Subcutaneous abdominal adipose tissue (tissue), 5 donors: ENCODE results near the gene GBE1.
A peak's percentile ranks its signal among the peaks of the same experiment; 100 is the strongest.
"Not testable (repeated sequence)": the region's sequence is repeated elsewhere in the genome, so short reads cannot be mapped to it uniquely, and the experiment has no call there.

ENCODE experiments used
- H3K27ac ChIP-seq: one replicate; pipeline ENCODE4 v1.7.0; 2013; ENCODE audit warnings: low read depth, mild to moderate bottlenecking, inconsistent platforms, low read length, moderate library complexity
- H3K27me3 ChIP-seq, 5 donors: one replicate each; pipeline ENCODE4 v1.7.0; 2013; ENCODE audit warnings: low read length in 5 of 5, inconsistent platforms in 1 of 5; ENCODE audit not compliant: control insufficient read depth in 5 of 5, insufficient read depth in 4 of 5
- H3K36me3 ChIP-seq, 5 donors: one replicate each; pipeline ENCODE4 v1.7.0; 2013; ENCODE audit warnings: low read length in 5 of 5; ENCODE audit not compliant: control insufficient read depth in 5 of 5, insufficient read depth in 5 of 5
- H3K4me1 ChIP-seq, 5 donors: one replicate each; pipeline ENCODE4 v1.7.0; 2013; ENCODE audit warnings: low read length in 5 of 5, mild to moderate bottlenecking in 3 of 5, moderate library complexity in 1 of 5; ENCODE audit not compliant: control insufficient read depth in 5 of 5, insufficient read depth in 5 of 5
- H3K4me3 ChIP-seq, 5 donors: one replicate each; pipeline ENCODE4 v1.7.0; 2013; ENCODE audit warnings: low read length in 5 of 5, low read depth in 1 of 5
- H3K9ac ChIP-seq, 5 donors: one replicate each; pipeline ENCODE4 v1.7.0; 2013; ENCODE audit warnings: low read length in 5 of 5, mild to moderate bottlenecking in 4 of 5, moderate library complexity in 3 of 5
- H3K9me3 ChIP-seq, 5 donors: one replicate each; pipeline ENCODE4 v1.7.0; 2013; ENCODE audit warnings: low read length in 5 of 5; ENCODE audit not compliant: control insufficient read depth in 5 of 5
- donor health status: healthy.
- donor health status: healthy.
- donor health status: healthy.
- donor health status: healthy.
- donor health status: healthy.

GBE1 gene

GRCh38 chr3:81758771-81759170, 2.7 kb downstream of the GBE1 start:
- Histone ChIP-seq H3K27ac (peak overlapping the region; percentile 97), H3K4me3 (peak overlapping the region in 4 of 5 donors; percentile 18 to 86 (median 68))
- not testable (repeated sequence) for H3K27me3 ChIP-seq

GRCh38 chr3:81758275-81758674, 3.2 kb downstream of the GBE1 start:
- Histone ChIP-seq H3K27ac (peak overlapping the region; percentile 97), H3K4me3 (peak overlapping the region in 3 of 5 donors; percentile 18 to 53 (median 23)), H3K9me3 (no peaks in the 10 kb centered on the region), H3K36me3 (peaks cover 0 to 9% (median 4%) of the 10 kb centered on the region in 5 donors), H3K4me1 (peaks cover 4 to 56% (median 55%) of the 10 kb centered on the region in 5 donors), H3K9ac (peak overlapping the region in 3 of 5 donors; percentile 40 to 50 (median 41)), H3K27me3 (no peaks in the 10 kb centered on the region)

More at GRCh38 chr3:81758771-81759170, 2.7 kb downstream of the GBE1 start:
- not testable (repeated sequence) for H3K36me3 ChIP-seq, H3K9me3 ChIP-seq
- peak overlapping the region in 2 of 5 donors; percentile 40 to 98 for H3K9ac ChIP-seq
- peaks cover 4 to 51% (median 50%) of the 10 kb centered on the region in 5 donors for H3K4me1 ChIP-seq

- Histone ChIP-seq H3K27me3 (no peaks in the 10 kb centered on the region), H3K4me1 (peaks cover 1 to 43% (median 35%) of the 10 kb centered on the region in 5 donors), H3K9ac (peak overlapping the region in 1 of 5 donors; percentile 26), H3K9me3 (no peaks in the 10 kb centered on the region), H3K36me3 (peaks cover 2 to 26% (median 21%) of the 10 kb centered on the region in 5 donors), H3K4me3 (peak overlapping the region in 1 of 5 donors; percentile 0), H3K27ac (peak overlapping the region; percentile 50)
These were observed 7.9 kb downstream of the GBE1 start for GRCh38 chr3:81753416-81754027.

GRCh38 chr3:81752604-81753003, 8.8 kb downstream of the GBE1 start:
- peak overlapping the region; percentile 50 for H3K27ac ChIP-seq
- H3K4me1 ChIP-seq: peaks cover 0 to 35% (median 27%) of the 10 kb centered on the region in 5 donors
- H3K4me3 ChIP-seq: no peak overlapping the region
- no peaks in the 10 kb centered on the region for H3K9me3 ChIP-seq
- H3K36me3 ChIP-seq: peaks cover 2 to 26% (median 21%) of the 10 kb centered on the region in 5 donors
- no peak overlapping the region for H3K9ac ChIP-seq
- no peaks in the 10 kb centered on the region for H3K27me3 ChIP-seq

- Histone ChIP-seq H3K27me3 (no peaks in the 10 kb centered on the region), H3K4me3 (no peak overlapping the region), H3K9me3 (no peaks in the 10 kb centered on the region), H3K9ac (no peak overlapping the region), H3K27ac (no peak overlapping the region), H3K36me3 (peaks cover 2 to 23% (median 12%) of the 10 kb centered on the region in 5 donors), H3K4me1 (peaks cover under 1 to 37% (median 27%) of the 10 kb centered on the region in 5 donors)
These were observed 12.2 kb downstream of the GBE1 start for GRCh38 chr3:81749265-81749664.

GRCh38 chr3:81747280-81747679, 14.2 kb downstream of the GBE1 start:
- H3K9me3 ChIP-seq, H3K27me3 ChIP-seq, H3K4me3 ChIP-seq, H3K9ac ChIP-seq: not testable (repeated sequence)
- Histone ChIP-seq H3K27ac (peak overlapping the region; percentile 68), H3K4me1 (peaks cover 5 to 45% (median 33%) of the 10 kb centered on the region in 5 donors), H3K36me3 (peaks cover 2 to 13% (median 9%) of the 10 kb centered on the region in 5 donors)

DNA sequence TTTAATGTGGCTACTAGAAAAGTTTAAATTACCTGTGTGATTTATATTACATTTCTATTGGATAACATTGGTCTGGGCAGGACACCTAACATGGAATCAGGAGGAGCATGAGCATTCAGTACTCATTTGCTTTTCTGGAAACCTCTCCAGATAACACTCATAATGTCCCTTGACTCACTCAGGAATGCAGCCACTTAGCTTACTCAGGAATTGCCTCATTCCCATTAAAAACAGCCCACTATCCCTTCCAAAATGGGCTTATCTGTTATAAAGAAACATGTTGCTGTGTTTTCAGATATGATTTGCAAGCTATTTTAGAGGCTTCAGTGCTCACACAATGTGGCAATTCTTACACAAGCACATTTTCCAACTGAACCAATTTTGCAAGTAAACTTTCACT, 17.1 kb downstream of the GBE1 start:
- Histone ChIP-seq H3K9me3 (no peaks in the 10 kb centered on the region), H3K4me1 (peaks cover 5 to 44% (median 41%) of the 10 kb centered on the region in 5 donors), H3K36me3 (peaks cover 0 to 1% (median 0%) of the 10 kb centered on the region in 5 donors), H3K4me3 (no peak overlapping the region), H3K27ac (peak overlapping the region; percentile 98), H3K27me3 (no peaks in the 10 kb centered on the region), H3K9ac (peak overlapping the region in 1 of 5 donors; percentile 73)

DNA sequence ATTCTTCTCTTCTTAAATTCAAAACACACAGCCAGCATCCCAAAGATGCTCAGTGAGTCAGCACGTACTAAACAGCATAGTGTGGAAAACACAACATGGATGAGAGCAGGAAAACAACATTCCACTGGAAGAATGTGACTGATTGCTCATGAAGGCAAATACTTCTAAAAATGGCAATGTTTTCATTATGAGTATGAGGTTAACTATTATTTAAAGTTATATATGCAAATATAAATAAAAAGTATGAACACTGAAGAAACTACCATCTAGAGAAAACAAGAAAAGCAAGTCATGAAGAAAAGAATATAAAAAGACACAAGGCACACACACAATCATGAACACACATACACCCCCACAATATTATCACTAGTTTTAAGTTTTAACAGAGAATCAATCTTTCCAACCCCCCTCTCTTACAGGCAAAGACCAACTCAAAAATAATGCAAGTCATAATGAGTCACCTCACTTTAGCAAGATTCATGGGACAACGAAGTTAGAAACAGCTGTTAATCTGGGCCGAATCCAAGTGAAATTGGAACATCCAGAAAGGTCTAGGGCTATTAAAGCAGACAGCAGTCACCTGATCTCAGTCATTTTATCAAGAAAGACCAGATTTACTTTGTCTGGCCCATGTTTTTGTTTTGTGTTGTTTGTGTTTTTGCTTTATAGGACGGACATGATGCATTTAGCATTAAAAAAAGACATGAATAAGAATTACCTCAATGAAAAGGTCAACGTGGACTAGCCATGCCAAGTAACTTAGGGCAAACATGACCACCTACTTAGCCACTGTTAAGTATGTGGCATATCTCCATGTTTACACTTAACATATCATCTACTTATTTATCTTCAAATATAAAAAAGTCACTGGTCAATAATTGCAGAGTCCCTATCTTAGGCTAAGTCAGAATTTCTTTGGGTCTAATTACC, 18.1 kb downstream of the GBE1 start:
- no peaks in the 10 kb centered on the region for H3K27me3 ChIP-seq
- peaks cover 0 to 8% (median 0%) of the 10 kb centered on the region in 5 donors for H3K36me3 ChIP-seq
- peaks cover 5 to 44% (median 41%) of the 10 kb centered on the region in 5 donors for H3K4me1 ChIP-seq
- no peaks in the 10 kb centered on the region for H3K9me3 ChIP-seq
- H3K4me3 ChIP-seq: no peak overlapping the region
- H3K9ac ChIP-seq: peak overlapping the region in 4 of 5 donors; percentile 3 to 73 (median 30)
- peak overlapping the region; percentile 98 for H3K27ac ChIP-seq

DNA sequence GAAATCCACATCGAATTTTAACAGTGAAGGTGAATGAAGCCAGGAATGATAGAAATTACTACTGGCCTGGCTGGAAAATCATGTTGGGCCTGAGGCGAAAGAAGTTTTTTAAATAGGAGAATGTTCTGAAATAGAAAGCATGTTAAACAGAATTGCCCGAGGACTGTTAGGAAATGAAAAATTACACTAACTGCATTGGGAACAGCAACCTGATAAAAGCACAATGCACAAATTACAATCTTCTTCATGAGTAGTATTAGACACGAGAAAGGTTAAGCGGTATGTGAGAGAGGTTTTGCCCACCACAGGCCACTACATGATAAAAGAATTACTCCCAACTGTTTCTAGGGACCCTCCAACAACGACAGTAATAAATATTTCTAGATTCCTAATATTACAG, 18.9 kb downstream of the GBE1 start:
- Histone ChIP-seq H3K27me3 (no peaks in the 10 kb centered on the region), H3K9me3 (no peaks in the 10 kb centered on the region), H3K36me3 (peaks cover 0 to 10% (median 0%) of the 10 kb centered on the region in 5 donors), H3K9ac (peak overlapping the region in 3 of 5 donors; percentile 17 to 73 (median 20)), H3K4me3 (no peak overlapping the region), H3K4me1 (peaks cover 5 to 44% (median 41%) of the 10 kb centered on the region in 5 donors), H3K27ac (peak overlapping the region; percentile 98)
